HG02798 (cell line): ENCODE results near the gene UCK1.

Experiments
- ATAC-seq: cut with Tn5 transposase; IDR thresholded peaks from one replicate; pipeline ENCODE4 v1.9.1; 2021; ENCODE audit warnings: mild to moderate bottlenecking; ENCODE audit not compliant: unreplicated experiment, poor library complexity

UCK1 gene

GRCh38 chr9:131480258-131480657 is 50.8 kb downstream of the UCK1 start:
- ATAC-seq, result no peak

GRCh38 chr9:131478911-131479310 is 52.2 kb downstream of the UCK1 start:
- ATAC-seq, result no peak

GRCh38 chr9:131478421-131478868 is 52.6 kb downstream of the UCK1 start:
- ATAC-seq, result no peak

GRCh38 chr9:131477816-131478419 is 53.1 kb downstream of the UCK1 start:
- no peak for ATAC-seq

- ATAC-seq, result no peak
Measured at GRCh38 chr9:131477367-131477766, 53.7 kb downstream of the UCK1 start.

- no peak for ATAC-seq
Measured at GRCh38 chr9:131476777-131477345, 54.2 kb downstream of the UCK1 start.

- no peak for ATAC-seq
Measured at GRCh38 chr9:131475956-131476776, 54.9 kb downstream of the UCK1 start.

- no peak for ATAC-seq
Measured at GRCh38 chr9:131475111-131475955, 55.7 kb downstream of the UCK1 start.

- ATAC-seq, result no peak
Measured at GRCh38 chr9:131474711-131475110, 56.4 kb downstream of the UCK1 start.

- no peak for ATAC-seq
Measured at GRCh38 chr9:131473891-131474290, 57.2 kb downstream of the UCK1 start.
